NOMO-1 (cell line): Measurements from ENCODE around the gene HOXD9.

ENCODE experiments used
- DNase-seq, 2 experiments: peaks; one replicate each; lab custom pipeline; 2025; ENCODE audit not compliant: unreplicated experiment in 2 of 2; lab: John Stamatoyannopoulos, UW

Gene HOXD9

DNA sequence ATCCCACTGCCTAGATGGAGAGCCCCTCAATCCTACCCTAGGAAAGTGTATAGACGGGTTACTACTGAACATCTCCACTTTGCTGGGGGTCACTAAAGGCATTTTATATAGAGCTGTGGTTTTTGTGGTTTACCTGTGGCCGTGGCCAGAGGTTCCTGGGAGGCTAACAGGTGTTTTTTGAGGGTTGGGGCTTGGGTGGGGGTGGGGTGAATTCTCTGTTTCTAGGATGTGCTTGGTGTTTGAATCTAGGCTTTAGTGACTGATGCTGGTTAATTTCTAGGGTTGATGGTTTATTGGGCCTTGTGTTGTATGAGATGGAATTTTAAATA lies 14.7 kb downstream of the HOXD9 start:
- no peak for DNase-seq

DNA sequence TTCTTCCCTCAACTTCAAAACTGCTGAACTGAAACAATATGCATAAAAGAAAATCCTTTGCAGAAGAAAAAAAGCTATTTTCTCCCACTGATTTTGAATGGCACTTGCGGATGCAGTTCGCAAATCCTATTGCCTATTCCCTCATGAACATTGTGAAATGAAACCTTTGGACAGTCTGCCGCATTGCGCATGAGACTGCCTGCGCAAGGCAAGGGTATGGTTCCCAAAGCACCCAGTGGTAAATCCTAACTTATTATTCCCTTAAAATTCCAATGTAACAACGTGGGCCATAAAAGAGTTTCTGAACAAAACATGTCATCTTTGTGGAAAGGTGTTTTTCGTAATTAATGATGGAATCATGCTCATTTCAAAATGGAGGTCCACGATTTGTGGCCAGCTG lies 15.4 kb downstream of the HOXD9 start:
- DNase-seq, result no peak

DNA sequence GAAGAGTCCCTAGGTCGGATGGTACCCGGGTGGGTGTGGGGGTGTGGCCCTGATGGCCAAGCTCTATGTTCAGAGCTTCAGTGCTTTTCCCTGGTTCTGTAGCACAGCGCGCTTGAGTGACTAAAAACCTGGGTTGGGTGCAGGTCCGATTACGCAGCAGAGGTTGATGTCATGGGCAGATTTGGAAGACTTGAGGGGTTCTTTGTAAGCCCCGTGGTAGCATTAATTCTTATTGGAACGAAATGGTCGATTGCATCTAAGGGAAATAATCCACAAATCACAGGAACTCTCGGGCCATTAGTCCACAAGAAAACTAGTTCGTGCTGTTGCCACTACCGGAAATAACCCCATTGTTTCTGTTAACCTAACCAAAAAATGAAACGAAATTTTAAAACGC lies 16.0 kb downstream of the HOXD9 start:
- DNase-seq, result no peak

DNA sequence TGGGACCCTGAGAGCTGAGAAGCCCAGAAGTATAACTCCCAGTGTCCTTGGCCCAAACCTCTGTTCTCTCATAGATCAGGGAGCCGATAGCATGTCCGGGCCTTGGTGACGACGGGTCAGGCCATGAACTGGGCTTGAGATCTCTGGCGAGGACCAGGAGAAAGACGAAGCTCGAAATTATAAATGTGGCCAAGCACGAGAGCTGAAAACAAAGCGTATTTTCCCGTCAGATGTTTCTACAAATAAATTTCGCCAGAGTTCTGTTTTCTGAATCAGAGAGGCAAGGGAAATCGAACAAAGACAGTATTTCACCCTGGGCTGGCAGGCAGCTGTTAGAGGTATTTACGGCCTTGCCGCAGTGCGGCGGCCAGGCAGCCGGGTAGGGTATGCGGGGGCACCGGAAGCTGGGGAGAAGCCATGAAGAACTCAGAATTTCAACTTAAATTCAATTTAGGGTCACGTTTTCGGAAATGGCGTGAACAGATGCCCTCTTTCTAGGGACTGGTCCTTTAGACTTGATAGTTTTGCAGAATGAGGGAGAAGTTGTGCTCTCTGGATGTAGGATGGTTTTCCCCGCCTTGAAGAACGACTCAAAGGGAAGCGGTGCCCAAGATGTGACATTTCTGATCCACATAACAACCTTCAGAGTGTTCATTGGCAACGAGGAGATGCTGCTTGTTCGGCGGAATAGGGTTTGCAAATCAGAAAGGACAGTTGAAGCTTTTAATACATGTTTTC lies 16.6 kb downstream of the HOXD9 start:
- no peak for DNase-seq

DNA sequence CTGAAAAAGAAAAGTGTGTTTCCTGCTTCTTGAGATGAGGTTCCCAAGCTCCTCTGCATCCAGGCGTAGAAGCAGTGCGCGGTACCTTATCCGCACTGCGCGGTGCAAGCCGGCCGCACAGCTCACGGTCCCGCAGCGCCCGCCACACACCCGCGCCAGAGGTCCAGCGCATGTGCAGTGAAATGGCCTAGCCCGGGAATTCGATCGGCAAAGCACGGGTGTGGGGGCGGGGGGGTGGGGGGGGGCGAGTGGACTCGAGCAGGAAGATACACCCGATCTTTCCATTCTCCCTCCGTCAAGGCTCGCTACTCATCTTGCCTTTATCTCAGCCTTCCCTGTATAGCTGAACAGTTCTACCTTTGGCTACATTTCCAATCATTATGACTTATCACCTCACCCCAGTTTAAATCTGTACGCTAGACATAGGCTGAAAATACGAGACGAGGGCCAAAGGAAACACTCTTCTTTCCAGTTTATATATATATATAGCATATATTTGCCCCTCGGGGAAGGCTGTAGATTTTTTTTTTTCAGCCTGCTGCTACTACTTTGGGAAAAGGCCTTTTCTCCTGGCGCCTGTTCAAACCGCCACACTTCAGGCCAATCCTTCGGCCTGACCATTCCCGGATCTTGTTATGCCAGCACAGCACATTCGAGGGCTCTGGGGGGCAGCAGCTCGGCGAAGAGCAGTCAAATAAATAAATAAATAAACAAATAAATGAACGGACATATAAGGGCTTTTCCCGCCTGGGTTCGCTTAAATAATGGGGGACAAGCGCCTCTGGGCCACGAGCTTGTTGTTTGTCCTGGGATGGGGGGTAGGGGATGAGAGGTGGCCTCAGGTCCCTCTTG lies 17.4 kb downstream of the HOXD9 start:
- no peak for DNase-seq

DNA sequence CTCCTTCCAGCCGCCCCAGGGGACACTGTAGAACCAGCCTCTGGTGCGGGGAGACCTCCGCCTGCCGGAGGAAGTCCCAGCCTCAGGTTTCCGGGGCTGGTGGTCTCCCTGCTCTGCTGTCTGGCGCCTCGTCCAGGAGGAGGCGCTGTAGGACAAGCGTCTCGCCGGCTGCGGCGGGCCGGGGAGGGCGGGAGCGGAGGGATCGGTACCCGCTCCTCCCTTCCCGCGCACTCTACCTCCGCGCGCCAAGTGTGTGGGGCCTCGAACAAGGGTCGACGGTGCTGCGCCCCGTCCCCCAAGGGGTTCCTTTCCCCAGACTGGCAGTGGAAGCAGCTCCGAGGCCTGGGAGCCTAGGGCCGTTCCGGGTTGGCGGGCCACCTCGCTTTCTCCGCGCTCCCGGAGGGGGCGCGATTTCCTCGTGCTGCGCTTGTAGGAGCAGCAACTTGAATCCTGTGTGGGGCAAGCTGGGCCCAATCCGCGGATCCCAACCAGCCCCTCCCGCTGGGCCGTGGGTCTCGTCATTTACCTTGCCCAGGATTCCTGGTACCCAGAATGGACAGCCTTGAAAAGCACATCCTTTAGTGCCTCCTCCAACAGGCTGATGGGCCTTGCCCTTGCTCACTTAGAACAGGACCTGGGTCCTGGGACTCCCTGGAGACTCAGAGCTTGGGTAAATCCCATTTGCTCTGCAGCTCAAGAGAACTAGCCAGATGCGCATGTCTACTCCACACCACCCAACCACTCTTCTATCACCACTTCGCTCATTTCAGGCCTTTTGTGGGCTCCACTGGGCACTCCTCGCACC lies 18.2 kb downstream of the HOXD9 start:
- peak; percentile 33 to 69 for DNase-seq

DNA sequence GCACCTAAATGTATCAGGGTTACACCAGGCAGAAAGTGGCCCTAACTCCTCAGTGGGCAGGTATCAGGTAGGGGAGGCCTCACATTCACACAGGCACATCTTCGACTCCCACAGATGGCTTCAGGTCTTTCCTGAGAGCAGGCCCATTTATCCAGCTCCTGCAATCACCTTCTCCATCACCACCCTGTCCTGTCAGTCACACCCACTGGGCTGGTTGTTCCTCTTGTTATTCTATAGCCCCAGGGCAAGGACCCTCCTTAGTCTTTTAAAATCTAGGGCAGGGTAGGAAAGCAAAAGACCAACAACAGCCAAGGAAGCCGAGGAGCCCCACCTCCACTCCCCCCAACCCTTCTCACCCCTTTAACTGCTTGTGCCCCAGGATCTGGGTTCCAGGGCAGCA lies 19.8 kb downstream of the HOXD9 start:
- DNase-seq, result no peak

DNA sequence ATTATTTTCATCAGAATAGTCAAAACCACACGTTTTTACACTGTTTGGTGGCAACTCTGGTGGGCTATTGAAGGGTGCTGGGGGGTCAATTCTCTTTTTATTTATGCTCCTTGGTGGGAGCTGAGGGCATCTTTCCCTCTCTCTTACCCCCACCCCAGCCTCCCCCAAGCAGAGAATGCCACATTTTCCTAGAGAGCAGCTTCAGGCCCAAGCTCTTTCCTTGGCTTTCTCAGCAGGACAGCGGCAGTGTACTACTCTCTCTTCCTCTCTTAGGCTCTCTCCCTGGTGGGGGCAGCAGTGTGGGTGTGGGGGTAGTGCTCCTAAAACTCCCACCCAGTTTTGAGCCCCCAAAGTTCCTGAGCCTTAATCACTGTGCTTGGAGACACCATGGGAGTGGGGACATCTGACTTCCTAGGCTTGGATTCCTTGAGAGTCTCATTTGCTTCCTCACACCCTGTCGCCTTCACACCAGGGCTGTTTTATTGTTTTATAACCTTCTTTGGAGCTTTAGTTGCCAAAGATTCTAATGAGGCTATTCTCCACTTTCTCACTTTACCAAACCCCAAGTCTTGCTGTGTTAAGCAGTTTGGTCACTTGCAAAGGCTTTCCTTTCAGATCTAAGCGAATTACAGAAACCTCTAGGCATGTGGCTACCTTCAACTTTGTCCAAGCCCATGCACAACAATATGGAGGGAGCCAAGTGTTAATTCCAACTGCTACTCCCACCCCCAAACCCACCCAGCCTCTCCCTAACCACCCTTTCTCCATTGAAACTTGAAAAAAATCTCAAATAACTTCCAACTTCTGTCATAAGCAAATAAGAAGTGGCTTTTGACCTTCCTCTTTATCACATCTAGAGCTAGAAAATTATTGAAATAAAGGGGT lies 22.8 kb downstream of the HOXD9 start:
- no peak for DNase-seq

DNA sequence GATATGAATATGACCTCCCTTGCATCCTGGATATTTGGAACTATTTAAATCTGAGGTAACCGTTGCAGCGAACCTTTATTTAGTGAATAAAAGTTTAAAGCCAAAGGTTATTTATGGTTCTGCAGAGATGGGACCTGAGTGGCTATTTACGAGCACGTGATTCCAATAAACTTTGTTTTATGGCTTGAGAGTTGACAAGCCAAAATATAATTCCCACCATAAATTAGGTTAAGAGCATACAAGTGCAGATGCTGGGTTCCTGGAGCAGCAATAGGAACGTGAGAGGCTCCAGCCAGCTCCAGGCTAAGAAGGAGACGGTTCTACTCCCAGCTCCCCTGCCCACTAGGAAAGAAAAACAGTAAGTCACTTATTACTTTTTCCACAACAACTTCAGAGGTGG lies 23.6 kb downstream of the HOXD9 start:
- DNase-seq, result no peak

DNA sequence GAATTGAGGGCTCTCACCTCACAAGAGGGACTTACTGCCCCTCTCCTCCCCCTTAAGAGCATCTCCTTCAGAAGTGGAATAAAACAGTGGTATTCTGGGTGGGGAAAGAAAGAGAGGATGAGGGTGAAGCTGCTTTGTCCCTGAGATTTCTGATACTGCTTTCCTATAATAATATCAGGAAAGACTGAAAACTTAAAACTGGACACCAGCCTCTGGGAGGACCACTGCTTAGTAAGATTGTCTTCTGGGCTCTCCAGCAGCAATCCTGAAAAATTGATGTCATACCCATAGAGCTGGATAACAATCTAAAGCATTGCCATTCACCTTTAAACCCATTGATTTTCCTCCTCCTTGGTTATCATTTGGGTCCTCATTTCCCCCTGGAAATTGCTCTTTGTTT lies 24.1 kb downstream of the HOXD9 start:
- DNase-seq, result no peak

DNA sequence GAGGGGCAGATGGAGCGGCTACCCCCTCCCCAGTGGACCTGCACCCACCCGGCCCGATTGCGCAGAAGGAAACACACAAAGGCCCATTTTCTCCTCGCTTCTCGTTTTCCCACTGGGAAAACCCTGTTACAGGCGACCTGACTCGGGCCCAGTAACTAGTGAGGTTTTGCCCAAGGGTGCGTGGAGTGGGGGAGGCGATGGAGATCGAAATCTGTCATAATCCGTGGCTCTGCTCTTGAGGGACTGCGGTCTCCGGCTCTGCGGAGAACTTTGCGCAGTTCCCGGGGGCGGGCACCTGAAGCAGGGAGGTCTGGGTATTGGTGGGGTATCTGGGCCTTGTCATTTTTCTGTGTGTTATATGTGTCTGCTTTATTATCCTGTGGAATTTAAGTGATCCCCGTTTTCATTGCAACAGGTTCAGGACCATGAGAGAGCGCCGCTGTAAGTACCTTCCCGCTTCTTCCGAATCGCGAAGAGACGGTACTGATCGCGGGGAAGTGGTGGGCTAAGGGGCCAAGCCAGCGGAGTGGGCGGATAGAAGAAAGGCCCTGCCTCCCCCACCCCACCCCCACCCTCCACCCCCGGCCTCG lies 24.8 kb downstream of the HOXD9 start:
- no peak for DNase-seq

DNA sequence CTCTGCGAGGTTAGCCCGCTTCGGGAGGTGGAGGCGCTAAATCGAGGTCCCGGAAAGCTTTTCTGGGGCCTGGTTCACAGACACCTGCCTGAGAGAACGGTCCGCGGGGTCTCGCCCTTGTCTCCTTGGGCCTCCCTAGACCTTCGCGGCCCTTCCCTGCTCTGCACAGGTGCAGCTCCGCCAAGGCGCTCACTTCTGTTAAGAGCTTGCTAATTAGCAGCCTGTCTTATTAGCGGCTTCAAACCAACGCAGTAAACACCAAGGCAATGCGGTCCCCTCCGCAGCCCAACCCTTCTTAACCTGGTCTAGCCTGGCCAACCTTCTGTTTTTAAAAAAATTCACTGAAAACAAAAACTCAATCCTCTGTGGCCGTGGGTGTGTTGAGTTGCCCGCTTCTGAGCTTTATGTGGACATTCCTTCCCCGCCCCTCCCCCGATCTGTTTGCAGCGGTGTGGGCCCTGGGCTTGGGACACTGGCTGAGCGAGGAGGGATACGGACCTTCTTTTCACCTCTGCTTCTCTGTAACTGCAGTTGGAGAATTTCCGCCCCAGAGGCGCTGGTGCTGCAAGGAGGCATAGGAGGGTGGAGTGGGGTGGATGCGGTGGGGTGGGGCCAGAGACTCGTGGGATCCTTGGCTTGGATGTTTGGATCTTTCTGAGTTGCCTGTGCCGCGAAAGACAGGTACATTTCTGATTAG lies 25.4 kb downstream of the HOXD9 start:
- DNase-seq, result no peak

DNA sequence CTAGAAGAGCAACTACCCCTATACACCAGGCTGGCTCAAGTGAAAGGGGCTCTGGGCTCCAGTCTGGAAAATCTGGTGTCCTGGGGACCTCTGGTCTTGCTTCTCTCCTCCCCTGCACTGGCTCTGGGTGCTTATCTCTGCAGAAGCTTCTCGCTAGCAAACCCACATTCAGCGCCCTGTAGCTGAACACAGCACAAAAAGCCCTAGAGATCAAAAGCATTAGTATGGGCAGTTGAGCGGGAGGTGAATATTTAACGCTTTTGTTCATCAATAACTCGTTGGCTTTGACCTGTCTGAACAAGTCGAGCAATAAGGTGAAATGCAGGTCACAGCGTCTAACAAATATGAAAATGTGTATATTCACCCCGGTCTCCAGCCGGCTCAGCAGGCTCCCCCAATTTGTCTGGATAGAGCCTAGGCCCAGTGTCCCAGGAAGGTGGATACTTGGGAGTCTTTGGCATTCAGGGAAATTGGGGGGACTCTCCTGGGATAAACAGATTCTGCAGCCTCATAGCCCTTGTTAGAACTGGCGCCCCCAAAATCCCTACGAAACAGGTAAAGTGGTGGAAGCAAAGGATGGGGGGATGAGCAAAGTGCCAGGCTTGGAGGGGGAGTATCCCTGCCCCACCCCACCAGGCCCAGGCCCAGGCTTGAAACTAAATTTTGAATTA lies 26.4 kb downstream of the HOXD9 start:
- DNase-seq, result no peak

DNA sequence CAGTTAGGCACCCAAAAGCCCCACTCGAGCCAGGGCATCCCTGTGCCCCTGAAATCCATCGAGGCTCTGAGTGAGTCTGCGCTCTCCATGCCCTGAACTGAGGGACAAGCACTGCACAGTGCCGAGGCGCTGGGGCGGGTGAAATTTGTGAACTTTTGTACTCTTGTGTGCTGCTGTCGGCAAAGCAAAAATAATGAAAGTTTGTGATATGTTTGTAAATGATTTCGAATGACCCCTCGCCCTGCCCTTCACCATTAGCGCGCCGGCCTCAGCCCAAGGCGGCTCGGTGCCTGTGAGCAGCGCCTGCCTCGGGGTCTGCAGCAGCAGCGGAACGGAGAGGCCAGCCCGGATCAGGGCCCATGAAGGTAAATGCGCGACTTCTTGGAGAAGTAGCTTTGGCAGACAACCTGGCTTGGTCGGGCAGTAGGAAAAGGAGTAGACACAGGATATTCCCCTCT lies 27.0 kb downstream of the HOXD9 start:
- DNase-seq, result no peak

DNA sequence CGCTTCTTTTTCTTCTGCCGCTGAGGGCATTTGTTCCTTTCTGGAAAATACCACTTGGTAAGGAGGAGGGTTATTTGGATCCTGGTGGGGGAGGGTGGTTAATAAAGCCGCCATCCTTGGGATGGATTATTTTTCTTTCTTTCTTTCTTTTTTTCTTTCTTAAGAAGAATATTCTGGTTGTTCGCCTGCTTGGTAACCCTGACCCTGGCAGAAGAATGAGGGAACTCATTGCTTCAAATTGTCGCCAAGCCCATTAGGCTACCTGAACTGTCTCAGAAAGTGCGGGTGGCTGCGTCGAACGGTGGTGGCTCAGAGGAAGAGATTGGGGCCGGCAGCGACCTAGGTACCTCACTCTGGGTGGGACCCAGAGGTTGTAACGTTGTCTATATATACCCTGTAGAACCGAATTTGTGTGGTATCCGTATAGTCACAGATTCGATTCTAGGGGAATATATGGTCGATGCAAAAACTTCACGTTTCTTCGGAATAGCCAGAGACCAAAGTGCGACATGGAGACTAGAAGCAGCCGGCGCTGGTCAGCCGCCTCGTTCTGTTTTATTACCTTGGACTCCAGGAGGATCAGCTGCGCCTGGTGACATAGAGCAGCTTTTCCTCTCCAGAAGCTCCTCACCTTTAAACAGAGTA lies 27.5 kb downstream of the HOXD9 start:
- DNase-seq, result no peak

DNA sequence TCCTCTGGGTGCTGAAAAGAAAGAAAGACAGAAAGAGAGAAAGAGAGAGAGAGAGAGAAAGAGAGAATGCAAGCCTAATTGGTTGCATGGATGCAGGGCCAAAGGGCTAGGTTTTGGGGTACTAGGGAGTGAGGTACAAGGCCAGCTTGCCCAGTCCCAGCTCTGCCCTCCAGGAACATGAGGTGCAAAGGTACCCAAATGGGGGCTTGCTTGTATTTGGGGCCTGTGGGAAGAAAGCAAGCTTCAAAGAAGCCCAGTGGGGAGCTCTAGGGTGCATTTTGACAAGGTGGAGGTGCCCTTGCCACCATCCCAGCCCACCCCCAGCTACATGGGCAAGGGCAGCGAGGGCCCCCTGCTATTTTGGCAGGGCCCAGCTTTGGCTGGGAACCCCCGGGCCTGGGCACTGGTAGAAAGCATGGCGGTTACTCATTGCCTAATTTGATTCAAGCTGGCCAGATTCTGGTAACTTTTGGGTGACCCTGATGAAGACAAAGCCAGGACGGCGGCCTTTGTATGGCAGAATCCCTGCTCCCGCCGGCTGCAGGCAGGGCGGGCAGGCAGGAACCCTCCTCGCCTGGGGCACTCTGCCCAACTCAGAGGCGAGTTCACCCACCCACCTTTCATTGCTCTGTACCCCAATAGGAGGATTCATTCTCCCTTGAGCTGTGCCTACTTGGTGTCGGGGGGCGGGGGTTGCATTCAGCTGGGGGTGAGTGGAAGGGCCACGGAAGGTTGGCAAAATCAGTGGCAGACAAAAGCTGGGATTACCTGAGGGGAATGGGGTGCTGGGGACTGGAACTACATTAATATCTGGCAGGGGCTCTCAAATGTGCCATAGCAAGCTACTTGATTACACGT lies 28.3 kb downstream of the HOXD9 start:
- DNase-seq, result no peak

DNA sequence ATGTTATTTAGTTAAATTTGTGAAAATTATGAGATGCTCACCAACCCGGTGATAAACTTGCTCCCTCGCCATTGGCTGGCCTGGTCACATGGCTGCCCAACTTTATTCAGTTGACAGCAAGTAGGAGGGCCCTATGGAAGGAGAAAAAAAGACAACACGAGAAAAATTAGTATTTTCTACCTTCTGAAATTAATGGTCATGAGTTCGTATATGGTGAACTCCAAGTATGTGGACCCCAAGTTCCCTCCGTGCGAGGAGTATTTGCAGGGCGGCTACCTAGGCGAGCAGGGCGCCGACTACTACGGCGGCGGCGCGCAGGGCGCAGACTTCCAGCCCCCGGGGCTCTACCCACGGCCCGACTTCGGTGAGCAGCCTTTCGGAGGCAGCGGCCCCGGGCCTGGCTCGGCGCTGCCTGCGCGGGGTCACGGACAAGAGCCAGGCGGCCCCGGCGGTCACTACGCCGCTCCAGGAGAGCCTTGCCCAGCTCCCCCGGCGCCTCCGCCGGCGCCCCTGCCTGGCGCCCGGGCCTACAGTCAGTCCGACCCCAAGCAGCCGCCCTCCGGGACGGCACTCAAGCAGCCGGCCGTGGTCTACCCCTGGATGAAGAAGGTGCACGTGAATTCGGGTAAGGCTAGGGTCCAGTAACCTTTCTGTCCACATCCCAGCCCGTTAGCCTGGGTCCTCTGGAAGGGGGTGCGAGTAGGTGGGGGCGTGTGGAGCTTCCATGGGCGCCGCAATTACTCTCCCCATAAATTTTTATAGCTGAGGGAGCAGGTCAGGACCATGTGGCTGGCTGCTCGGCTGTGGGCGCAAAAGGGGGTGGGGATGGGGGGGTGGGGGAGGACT lies 29.1 kb downstream of the HOXD9 start, which contains the start of gene HOXD4:
TSS of gene HOXD4 (plus strand) at position 109 of the 846 bp plus-strand sequence. CDS start at position 193, 84 bp downstream.
- DNase-seq, result no peak
